HG02588 (cell line): ENCODE data around the gene TSSC4.

Source experiments
- ATAC-seq: cut with Tn5 transposase; IDR thresholded peaks from one replicate; pipeline ENCODE4 v1.9.1; 2021; ENCODE audit warnings: mild to moderate bottlenecking, moderate library complexity; ENCODE audit not compliant: unreplicated experiment

TSSC4 gene

DNA sequence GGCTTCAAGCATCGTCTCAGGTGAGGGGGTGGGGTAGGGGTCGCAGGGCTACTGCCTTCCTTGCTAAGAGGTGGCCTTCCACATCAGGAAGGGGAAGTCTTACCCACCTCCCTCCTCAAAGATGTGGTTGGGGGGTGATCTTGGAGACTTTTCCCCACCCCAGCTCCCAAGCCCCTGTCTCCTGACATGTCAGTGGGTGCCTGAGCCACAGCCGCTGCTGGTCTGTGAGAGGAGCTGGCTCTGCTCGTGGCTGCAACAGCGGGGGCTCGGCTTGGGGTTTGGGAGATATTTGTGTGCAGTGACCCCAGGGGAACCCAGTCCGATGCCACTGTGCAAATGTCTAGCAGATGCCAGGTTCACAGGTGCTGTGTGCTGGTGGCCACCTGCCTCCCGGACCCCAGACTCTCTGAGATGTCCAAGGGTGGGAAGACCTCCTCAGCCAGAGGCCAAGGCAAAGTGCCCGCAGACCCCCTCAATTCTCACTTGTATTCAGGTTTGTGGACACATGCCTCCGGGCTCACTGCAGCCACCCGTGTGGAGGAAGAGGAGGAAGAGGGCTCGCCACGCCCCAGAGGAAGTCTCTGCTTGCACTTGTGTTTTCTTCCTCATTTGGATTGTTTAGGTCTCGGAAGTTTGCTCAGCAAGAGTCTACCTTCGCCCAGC lies 46.2 kb downstream of the TSSC4 start:
- no peak for ATAC-seq

DNA sequence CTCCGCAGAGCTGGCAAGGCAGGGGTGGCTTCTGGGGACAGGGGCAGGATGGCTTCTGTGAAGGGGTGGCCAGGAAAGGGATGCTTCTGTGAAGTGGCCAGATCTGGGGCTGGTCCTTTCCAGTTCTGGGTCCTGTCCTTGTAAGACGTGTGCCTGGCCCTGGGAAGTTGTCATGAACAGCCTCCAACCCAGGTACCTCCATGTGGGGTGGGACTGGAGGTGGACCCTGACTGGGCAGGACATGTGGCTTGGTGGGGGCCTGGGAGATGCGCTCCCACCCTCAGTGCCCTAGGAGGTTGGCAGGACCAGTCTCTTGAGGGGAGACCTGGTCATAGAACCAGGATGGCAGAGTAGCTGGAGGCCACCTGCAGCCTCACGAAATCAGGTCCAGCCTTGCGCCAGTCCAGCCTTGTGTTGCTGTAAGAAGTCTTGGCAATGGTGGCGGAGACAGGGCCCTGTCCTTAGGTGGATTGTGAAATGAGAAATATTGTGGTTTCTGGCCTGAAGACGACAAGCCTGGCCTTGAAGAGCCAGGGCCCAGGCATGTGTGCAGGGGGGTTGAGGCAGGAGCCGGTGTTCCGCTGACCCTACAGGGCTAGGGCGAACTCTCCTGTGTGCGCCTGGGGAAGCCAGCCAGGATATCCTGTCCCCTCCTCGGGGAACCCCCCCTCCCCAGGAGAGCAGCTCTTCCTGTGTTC lies 46.9 kb downstream of the TSSC4 start:
- ATAC-seq: no peak

DNA sequence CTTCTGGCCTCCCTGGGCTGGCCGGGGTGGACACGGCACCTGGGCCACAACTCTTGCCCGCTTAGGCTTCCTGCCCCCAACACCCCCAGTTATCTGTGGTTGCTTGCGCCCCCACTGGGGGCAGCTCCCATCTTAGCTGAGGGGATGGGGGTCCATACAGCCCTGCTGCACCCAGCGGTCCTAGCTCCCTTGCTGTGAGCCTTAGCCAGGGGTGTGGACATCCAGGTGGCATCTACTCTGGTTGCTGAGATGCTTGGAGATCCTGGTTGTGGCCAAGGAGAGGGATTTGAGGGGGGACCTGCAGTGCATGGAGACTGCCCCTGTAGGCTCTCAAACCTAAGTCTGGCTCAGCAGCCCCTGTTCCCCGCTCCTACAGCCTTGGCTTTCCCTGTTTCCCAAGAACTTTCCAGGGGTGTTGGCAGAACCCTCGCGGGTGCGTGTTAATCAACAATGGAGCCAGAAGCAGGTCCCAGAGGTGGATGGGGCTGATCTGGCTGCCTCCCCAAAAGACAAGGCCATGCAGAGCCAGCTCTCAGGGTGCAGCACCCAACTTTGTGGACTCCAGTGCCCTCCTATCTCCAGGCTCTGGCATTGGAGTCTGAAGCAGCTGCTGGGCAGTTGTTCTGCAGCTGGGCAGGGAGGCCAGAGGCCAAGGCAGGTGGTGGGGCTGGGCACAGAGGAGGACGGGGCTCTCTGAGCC lies 47.6 kb downstream of the TSSC4 start:
- ATAC-seq: no peak

DNA sequence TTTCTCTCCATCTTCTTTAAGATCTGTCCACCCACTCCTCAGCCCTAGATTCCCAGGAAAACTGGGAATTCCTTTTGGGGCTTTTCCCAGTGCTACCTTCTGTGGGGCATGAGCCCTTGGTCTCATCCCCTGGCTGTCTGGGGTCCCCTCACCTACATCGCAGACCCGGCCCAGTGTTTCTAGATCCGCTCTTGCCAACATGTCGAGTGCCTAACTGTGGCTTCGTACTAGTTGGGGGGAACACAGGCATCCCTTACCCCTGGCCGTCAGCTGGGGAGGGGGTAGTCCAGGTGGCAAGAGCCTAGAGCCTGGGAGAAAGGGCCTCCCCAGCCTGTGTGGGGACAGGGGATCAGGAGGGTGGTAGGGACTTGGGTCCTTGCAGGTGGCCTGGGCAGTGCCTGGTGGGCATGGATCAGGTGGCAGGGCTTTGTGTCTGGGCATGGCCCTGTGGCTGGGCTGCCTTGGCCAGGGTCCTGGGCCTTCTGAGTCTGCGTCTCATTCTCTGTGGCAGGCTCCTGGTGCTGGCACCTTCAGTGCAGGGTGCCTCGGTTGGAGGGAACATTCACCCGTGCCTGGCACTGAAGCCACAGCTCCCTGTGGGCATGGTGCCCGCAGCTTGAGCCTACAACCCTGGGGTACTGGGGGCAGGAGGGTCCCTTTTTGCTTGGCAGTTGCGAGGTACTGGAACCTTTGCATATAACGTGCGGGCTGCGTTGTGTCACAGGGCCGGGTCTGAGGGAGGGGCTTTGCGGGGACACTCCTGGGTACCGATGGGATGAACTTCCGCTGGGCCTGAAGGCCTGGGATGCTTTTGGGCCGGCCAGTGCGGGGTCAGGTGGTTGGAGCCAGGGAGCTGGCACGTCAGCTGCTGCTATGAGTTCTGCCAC lies 48.4 kb downstream of the TSSC4 start:
- no peak for ATAC-seq

GRCh38 chr11:2449548-2450320 lies 49.2 kb downstream of the TSSC4 start:
- ATAC-seq: no peak

DNA sequence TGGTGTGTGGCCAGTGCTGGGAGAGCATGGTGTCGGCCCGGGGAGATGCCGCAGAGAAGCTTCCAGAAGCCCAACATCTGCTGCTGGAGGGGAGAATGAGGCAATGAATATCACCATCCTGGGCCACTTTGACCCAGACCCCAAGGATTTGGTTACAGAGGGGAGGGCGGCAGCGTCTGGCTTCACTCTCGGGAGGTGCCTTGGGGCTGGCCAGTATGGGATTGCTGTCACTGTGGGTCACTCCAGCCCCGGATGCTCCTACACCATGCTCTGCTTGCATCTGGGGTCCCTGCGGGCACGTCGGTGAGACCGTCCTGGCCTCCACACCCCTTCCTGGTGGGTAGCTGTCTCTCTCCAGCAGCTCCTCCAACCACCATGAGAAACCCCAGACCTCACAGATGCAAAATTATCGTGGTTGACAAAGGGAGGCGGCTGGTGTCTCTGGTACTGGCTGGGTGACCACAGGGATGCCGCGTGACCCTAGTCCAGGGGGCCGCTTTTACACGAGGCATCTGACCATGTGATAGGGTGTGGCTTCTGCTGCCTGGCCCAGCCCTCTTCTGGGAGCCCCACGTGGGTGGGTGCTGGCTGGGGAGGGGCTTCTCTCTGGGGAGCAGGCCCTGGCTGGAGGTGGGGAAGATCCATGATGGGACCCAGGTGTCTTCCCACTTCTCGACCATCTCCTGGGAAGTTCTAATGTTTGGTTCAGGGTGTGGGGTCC lies 49.9 kb downstream of the TSSC4 start:
- ATAC-seq: no peak

- no peak for ATAC-seq
Measured at GRCh38 chr11:2451336-2451735, 50.8 kb downstream of the TSSC4 start.

- ATAC-seq: no peak
Measured at GRCh38 chr11:2451916-2452315, 51.4 kb downstream of the TSSC4 start.

DNA sequence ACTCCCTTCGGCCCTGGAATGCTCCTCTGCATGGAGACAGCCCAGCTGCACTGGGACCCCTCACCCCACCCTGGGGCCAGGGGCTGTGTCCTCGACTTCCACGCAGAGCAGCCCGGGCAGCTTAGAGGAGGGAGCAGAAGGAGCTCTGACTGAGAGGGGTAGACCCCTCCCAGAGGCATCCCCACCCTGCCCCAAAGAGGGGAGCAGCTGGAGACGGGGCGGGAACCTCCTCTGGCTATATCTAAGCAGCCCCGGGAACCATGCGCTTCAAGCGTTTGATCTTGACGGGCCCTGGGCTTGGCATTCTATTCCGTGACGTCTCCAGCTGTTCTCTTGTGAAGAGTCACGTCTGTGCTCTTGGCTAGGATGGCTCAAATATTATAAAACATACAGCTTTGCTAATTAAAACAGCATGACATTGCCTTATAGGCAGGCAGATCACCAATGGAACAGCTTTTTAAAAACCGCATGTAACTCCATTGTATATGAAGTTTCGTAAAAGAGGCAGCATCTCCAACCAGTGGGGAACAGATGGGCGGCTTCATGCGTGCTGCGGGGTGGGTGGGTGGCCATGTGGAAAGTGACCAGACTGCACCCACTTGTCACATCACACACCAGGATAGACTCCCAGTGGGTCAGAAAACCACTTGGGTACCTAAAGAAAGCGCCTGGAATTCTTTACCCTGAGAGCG lies 51.9 kb downstream of the TSSC4 start:
- ATAC-seq: no peak

- no peak for ATAC-seq
Measured at GRCh38 chr11:2453436-2453835, 52.9 kb downstream of the TSSC4 start.
